Ovary (tissue), 9 donors: ENCODE measurements around the gene ST6GALNAC3. TPM values are rescaled to one million over a fixed set of nuclear protein-coding genes. Genes with fewer than 3 reads are reported as not detected.

Source experiments
- DNase-seq, 5 donors: peaks; one replicate each; pipeline ENCODE4 v3.0.0-alpha.2; 2019 to 2020
- H3K27ac ChIP-seq, 2 donors: fragments of 200-600 bp; one replicate each; pipeline versions ENCODE4 v1.5.1 to v1.8.0; 2019 to 2022
- H3K27me3 ChIP-seq: fragments of 200-600 bp; one replicate; pipeline ENCODE4 v1.8.0; 2022
- H3K36me3 ChIP-seq: fragments of 200-600 bp; sonication (generic); one replicate; pipeline ENCODE4 v1.5.1; 2019
- H3K4me1 ChIP-seq: one replicate; pipeline ENCODE4 v1.8.1; 2013; ENCODE audit warnings: mild to moderate bottlenecking, moderate library complexity; ENCODE audit not compliant: insufficient read depth
- H3K4me3 ChIP-seq: fragments of 200-600 bp; sonication (generic); one replicate; pipeline ENCODE4 v1.5.1; 2017
- H3K9me3 ChIP-seq, 2 donors: fragments of 200-600 bp in 1 of 2; sonication (generic) in 1 of 2; one replicate each; pipeline versions ENCODE4 v1.5.1 to v1.8.1; 2013 to 2019; ENCODE audit warnings: mild to moderate bottlenecking in 1 of 2, moderate library complexity in 1 of 2
- CTCF ChIP-seq, 3 donors: fragments of 450-650 bp in 2 of 3; fragments of 200-600 bp in 1 of 3; IDR thresholded peaks; one replicate each; pipeline versions ENCODE4 v1.5.1 to v1.8.0; 2016 to 2022; ENCODE audit warnings: antibody characterized with exemption in 3 of 3, mild to moderate bottlenecking in 1 of 3
- EP300 ChIP-seq: sonication (generic); formaldehyde crosslinking; IDR thresholded peaks from one replicate; pipeline ENCODE4 v1.6.1; 2017; ENCODE audit warnings: antibody characterized with exemption
- POLR2A ChIP-seq: fragments of 450-650 bp; IDR thresholded peaks from one replicate; pipeline ENCODE4 v1.6.1; 2017; ENCODE audit warnings: antibody characterized with exemption, mild to moderate bottlenecking, moderate library complexity
- WGBS, 3 donors: extraction: QIAGEN DNeasy Blood & Tissue Kit in 1 of 3; methylation state at CpG; one replicate each; pipeline versions ENCODE4 v1.1.5 to v1.1.7; 2013 to 2017; 5-methylcytosine and 5-hydroxymethylcytosine counted together
- intact Hi-C, 4 donors: fragments of 100-400 bp; cut with DNase I; formaldehyde crosslinking; loops; one replicate each; pipeline versions ENCODE4 v1.11.0 to v1.15.1; 2022 to 2023
- polyA plus RNA-seq, 2 donors: library from polyadenylated mRNA; stranded (reverse); fragments of 200-250 nt in 1 of 2; fragments of 350-450 nt in 1 of 2; fragmentation: Illumina TruSeq in 1 of 2; extraction: RNeasy Lipid Tissue Mini Kit (QIAGEN cat#74804) in 1 of 2; gene quantifications; one replicate each; pipeline ENCODE4 v1.2.3, GENCODE V29; 2013 to 2014
- total RNA-seq, 7 donors: library from RNA; depleted of rRNA in 2 of 7; stranded (reverse); fragments of >200 nt in 2 of 7; fragmentation: NEBNext Ultra II Directional in 3 of 7; extraction: Animal tissue kit (Norgen Biotek cat#: 25700) in 3 of 7; gene quantifications; one replicate each; pipeline versions ENCODE4 v1.1.0 to v1.2.4, GENCODE V29; 2016 to 2023
- donor health status: DM: no; HTN: no; CAD: no; lungs with moderate emphysema.
- donor health status: DM: no; HTN: no; CAD: no.
- donor health status: Bipolar disorder and iron deficiency.
- donor health status: DM: yes; HTN: yes; CAD: no.
- donor health status: DM: no; HTN: no; CAD: no.
- donor health status: DM: yes; HTN: yes; CAD: no.

ST6GALNAC3 gene
- total and polyA plus RNA-seq, 9 donors: 1.9 to 6.7 (median 4.0) TPM

- 41 to 66% (median 45%) methylated on average over 1 of the region's 1 CpG for WGBS, 3 donors
- Histone ChIP-seq H3K9me3 (no peaks in the 10 kb centered on the region), H3K27me3 (no peaks in the 10 kb centered on the region), H3K4me1 (peaks cover 2% of the 10 kb centered on the region), H3K27ac (no peak overlapping the region), H3K36me3 (no peaks in the 10 kb centered on the region), H3K4me3 (no peak overlapping the region)
- intact Hi-C loops: no loop called here
- TF ChIP-seq CTCF (IDR thresholded peaks at IDR 0.05) (no peak), EP300 (no peak), POLR2A (no peak)
- no peak for DNase-seq
Observed at GRCh38 chr1:76291737-76292136, 217.2 kb downstream of the ST6GALNAC3 start.

- TF ChIP-seq EP300: no peak
- no peak for TF ChIP-seq POLR2A
- TF ChIP-seq CTCF (IDR thresholded peaks at IDR 0.05): no peak
- DNase-seq: no peak
- Histone ChIP-seq H3K9me3 (no peaks in the 10 kb centered on the region), H3K27ac (no peak overlapping the region), H3K4me1 (peaks cover 2% of the 10 kb centered on the region), H3K36me3 (no peaks in the 10 kb centered on the region), H3K4me3 (no peak overlapping the region), H3K27me3 (no peaks in the 10 kb centered on the region)
- WGBS, 3 donors: 93 to 100% (median 94%) methylated on average over 2 of the region's 2 CpGs
- intact Hi-C loops: no loop called here
Observed at GRCh38 chr1:76292418-76293184, 218.1 kb downstream of the ST6GALNAC3 start.

GRCh38 chr1:76293831-76294230 lies 219.3 kb downstream of the ST6GALNAC3 start:
- H3K27ac ChIP-seq: no peak overlapping the region
- peaks cover 2% of the 10 kb centered on the region for H3K4me1 ChIP-seq
- TF ChIP-seq EP300 (no peak), CTCF (IDR thresholded peaks at IDR 0.05) (no peak), POLR2A (no peak)
- no peaks in the 10 kb centered on the region for H3K36me3 ChIP-seq
- intact Hi-C loops: no loop called here
- no peaks in the 10 kb centered on the region for H3K9me3 ChIP-seq
- no peaks in the 10 kb centered on the region for H3K27me3 ChIP-seq
- DNase-seq: no peak
- H3K4me3 ChIP-seq: no peak overlapping the region
- WGBS, 3 donors: 64 to 73% (median 70%) methylated on average over 4 of the region's 4 CpGs

GRCh38 chr1:76294482-76295194 lies 220.1 kb downstream of the ST6GALNAC3 start:
- H3K4me3 ChIP-seq: no peak overlapping the region
- DNase-seq: no peak
- 74 to 83% (median 79%) methylated on average over 5 of the region's 5 CpGs for WGBS, 3 donors
- peaks cover 1% of the 10 kb centered on the region for H3K4me1 ChIP-seq
- no peaks in the 10 kb centered on the region for H3K9me3 ChIP-seq
- TF ChIP-seq EP300: no peak
- no peak for TF ChIP-seq POLR2A
- TF ChIP-seq CTCF (IDR thresholded peaks at IDR 0.05): no peak
- intact Hi-C loops: no loop called here
- H3K27ac ChIP-seq: no peak overlapping the region
- no peaks in the 10 kb centered on the region for H3K36me3 ChIP-seq
- H3K27me3 ChIP-seq: no peaks in the 10 kb centered on the region
